ENCODE results near the gene NSUN7.

Gene NSUN7

GRCh38 chr4:40825014-40825838, 75.5 kb downstream of the NSUN7 start:
- DNase-seq (ENCODE audit: low read depth), result no peak
- no peak overlapping the region for H3K4me3 ChIP-seq (ENCODE audit: control insufficient read depth, low read depth, low read length)
- no peak for TF ChIP-seq CTCF (conservative IDR thresholded peaks at IDR 0.05; ENCODE audit: control insufficient read depth, insufficient read depth, low read depth, low read length)

- no peak for DNase-seq (ENCODE audit: low read depth)
- no peak overlapping the region for H3K4me3 ChIP-seq (ENCODE audit: control insufficient read depth, low read depth, low read length)
- no peak for TF ChIP-seq CTCF (conservative IDR thresholded peaks at IDR 0.05; ENCODE audit: control insufficient read depth, insufficient read depth, low read depth, low read length)
Observed at GRCh38 chr4:40826821-40827220, 77.1 kb downstream of the NSUN7 start.

DNA sequence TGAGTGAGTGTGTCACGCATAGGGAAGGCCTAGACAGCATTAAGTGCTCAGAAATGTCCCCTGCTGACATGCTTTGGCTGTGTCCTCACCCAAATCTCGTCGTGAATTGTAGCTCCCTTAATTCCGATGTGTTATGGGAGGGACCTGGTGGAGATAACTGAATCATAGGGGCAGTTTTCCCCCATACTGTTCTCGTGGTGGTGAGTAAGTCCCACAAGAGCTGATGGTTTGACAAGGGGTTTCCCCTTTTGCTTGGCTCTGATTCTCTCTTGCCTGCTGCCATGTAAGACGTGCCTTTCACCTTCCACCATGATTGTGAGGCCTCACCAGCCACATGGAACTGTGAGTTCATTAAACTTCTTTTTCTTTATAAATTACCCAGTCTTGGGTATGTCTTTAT, 78.0 kb downstream of the NSUN7 start:
- no peak for TF ChIP-seq CTCF (conservative IDR thresholded peaks at IDR 0.05; ENCODE audit: control insufficient read depth, insufficient read depth, low read depth, low read length)
- DNase-seq (ENCODE audit: low read depth), result no peak
- H3K4me3 ChIP-seq (ENCODE audit: control insufficient read depth, low read depth, low read length), result no peak overlapping the region

DNA sequence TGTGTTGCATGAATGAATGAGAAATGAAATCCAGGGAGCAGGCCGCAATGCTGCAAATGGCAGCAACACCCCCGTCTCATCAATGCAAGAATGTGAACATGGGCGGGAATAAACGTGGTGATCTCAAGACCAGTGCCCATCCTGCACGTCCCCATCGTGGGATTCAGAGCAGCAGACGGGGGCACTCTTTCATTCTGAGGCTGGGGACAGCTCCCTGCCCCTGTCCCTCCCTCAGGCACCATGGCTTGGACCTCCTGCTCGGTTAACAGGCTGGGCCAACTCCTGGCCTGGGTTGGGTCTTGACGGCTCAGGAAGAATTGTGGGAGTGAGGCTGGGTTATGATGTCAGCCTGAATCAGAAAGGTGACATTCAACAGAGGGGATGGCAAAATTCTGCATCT, 78.9 kb downstream of the NSUN7 start:
- no peak for TF ChIP-seq CTCF (conservative IDR thresholded peaks at IDR 0.05; ENCODE audit: control insufficient read depth, insufficient read depth, low read depth, low read length)
- no peak for DNase-seq (ENCODE audit: low read depth)
- no peak overlapping the region for H3K4me3 ChIP-seq (ENCODE audit: control insufficient read depth, low read depth, low read length)

DNA sequence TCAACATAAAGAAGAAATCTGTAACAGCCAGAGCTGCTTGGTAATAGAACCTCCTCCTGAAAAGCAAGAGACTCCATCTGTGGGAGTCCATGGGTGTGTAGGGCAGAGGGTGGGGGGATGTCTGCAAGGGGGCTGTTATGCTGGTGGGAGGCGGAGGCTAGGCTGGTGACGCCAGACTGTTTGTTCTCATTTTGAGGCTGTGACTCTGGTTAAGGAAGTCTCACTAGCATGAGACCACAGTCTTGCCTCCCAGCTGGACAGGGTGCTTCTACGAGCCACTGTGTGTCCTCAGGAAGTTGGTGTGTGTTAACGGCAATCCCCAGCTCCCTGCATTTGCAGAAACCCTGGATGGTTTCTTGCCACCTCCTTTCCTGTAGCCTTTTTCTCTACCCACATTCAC, 79.8 kb downstream of the NSUN7 start:
- TF ChIP-seq CTCF (conservative IDR thresholded peaks at IDR 0.05; ENCODE audit: control insufficient read depth, insufficient read depth, low read depth, low read length), result no peak
- DNase-seq (ENCODE audit: low read depth), result no peak
- no peak overlapping the region for H3K4me3 ChIP-seq (ENCODE audit: control insufficient read depth, low read depth, low read length)

- no peak for TF ChIP-seq CTCF (conservative IDR thresholded peaks at IDR 0.05; ENCODE audit: control insufficient read depth, insufficient read depth, low read depth, low read length)
- no peak for DNase-seq (ENCODE audit: low read depth)
- no peak overlapping the region for H3K4me3 ChIP-seq (ENCODE audit: control insufficient read depth, low read depth, low read length)
Observed at GRCh38 chr4:40831146-40831907, 81.6 kb downstream of the NSUN7 start.
